Activated CD8-positive, alpha-beta memory T cell treated with anti-CD3 and anti-CD28 coated beads for 48 hours (primary cell): Measurements from ENCODE around the gene LIF.

ENCODE experiments used
- DNase-seq, 3 experiments: peaks; one replicate each; pipeline ENCODE4 v3.0.0-alpha.2; 2020; ENCODE audit warnings: low read depth in 2 of 3, low spot score in 2 of 3

Gene LIF

DNA sequence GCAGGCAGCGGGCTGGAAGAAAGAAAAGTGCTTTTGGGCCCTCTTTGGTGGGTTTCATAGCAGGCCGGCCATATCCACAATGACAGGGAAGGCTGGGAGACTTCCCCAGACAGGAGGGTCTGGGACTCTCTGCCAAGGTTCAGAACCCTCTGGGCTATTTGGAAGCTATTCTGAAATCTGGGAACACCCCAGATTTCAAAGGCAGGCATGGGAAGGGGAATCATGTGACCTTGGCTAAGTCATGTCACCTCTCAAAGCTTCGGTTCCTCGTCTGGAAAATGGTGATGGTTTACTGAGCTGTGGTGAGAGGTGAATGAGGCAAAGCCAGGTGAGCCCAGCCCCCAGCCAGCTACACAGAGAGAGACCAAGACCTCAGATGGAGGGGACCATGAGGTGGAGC lies 38.1 kb upstream of the LIF start:
- DNase-seq, result no peak

DNA sequence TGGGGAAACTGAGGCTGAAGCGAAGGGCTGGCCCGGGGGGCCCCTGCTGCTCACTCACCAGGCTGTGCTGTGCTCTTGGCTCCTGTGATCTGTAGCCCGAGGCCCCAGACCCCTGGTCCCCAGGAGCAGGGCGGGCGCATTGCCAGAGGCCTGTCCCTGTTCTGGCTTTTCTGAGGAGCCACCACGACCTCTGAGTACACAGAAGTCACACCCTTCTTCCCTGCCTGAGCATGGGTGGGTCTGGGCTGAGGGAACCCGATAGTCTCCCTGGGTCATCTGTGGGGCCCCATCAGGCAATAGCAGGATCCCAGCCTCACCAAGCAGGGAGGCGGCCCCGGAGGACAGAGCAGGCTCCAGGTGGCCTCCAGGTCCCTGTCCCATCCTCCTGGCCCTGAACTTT lies 37.6 kb upstream of the LIF start:
- DNase-seq, result no peak

DNA sequence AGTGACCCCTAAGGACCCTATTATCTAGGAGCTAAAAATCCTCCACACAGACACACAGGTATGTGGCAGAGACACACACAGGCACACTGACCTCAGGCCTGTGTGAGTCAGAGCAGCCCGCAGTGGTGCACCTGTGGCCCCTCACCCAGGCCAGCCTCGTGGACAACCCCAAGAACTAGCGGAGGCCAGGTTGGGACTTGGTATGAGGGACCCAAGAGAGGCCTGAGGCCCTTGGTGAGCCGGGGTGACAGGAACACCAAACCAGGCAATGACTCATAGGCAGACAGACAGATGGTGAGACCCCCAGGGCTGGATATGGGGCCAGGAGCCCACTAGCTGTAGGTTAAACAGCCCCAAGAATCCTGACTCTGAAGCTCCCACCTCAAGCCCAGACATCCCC lies 36.8 kb upstream of the LIF start:
- DNase-seq, result no peak

DNA sequence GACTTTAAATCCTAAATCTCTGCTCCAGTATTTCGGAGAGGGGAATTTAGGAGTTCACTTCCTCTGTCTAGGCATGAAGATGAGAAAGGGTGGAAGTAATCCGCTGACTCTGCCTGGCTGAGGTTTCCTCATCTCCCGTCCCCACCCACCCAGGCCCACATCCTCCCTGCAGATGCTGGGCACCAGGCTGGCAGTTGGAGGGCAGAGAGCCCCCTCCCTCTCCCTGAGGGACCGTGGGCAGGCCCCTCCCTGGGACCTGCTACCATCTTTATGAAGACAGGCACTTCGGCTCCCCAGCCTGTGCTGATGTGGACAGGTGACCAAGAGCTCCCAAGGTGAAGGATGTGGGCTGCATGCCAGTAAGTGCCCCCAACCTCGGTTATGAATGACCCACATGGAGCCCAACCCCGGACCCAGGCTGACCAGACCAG lies 36.1 kb upstream of the LIF start:
- DNase-seq, result no peak

- DNase-seq, result no peak
Observed at GRCh38 chr22:30280505-30280904, 33.9 kb upstream of the LIF start.

GRCh38 chr22:30279932-30280331 lies 33.4 kb upstream of the LIF start:
- DNase-seq, result no peak

- no peak for DNase-seq
Observed at GRCh38 chr22:30279046-30279788, 32.7 kb upstream of the LIF start.

DNA sequence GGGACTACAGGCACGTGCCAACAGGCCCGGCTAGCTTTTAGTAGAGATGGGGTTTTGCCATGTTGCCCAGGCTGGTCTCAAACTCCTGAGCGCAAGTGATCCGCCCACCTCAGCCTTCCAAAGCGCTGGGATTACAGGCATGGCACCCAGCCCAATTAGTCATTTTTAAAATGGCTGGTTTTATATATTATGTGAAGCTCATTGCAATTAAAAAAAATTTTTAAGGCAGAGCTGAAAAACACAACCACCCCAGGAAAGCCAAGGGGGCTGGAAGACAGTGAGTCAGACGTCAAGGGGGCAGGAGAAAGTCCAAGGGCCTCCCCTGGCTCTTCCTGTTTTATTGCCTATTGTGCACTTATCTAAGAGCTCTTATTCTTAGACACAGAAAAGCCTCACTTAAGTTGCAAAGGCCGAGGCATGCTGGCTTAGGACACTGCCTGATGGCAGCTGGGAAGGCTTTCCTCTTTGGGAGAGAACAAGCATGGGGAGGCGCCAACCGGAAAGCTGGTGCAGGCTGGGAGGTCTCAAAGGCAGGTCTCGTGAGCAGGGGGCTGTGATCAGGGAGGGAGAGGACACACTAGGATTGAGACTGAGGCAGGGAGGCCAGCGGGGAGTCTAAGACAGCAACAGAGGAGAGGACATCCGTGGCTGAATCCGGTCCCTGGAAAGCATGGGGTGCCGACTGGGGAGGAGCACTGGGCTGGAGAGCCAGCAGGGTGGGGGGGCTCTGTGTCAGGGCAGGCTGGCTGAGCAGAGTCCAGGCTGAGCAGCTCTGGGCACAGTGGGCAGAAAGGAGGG lies 31.2 kb upstream of the LIF start:
- DNase-seq, result no peak

- no peak for DNase-seq
Observed at GRCh38 chr22:30276039-30276438, 29.5 kb upstream of the LIF start.

DNA sequence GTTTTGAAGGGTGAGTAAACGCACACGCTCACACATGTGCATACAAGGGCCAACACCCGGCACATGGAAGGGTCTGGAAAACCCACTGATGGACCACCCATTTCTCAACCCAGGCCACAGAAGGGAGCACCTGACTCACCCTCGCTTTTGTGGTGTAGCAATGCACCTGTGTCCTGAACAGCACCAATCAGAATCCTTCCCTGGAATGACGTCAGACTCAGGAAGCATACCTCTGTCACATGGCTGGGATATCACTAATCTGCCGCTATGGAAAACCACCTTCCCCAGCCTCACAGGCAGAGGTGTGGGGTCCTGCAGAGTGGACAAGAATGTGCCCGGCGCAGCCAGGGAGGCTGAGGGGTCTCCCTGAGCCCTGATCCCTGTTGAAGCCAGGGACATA lies 29.1 kb upstream of the LIF start:
- no peak for DNase-seq

- no peak for DNase-seq
Observed at GRCh38 chr22:30274437-30274812, 27.9 kb upstream of the LIF start.

DNA sequence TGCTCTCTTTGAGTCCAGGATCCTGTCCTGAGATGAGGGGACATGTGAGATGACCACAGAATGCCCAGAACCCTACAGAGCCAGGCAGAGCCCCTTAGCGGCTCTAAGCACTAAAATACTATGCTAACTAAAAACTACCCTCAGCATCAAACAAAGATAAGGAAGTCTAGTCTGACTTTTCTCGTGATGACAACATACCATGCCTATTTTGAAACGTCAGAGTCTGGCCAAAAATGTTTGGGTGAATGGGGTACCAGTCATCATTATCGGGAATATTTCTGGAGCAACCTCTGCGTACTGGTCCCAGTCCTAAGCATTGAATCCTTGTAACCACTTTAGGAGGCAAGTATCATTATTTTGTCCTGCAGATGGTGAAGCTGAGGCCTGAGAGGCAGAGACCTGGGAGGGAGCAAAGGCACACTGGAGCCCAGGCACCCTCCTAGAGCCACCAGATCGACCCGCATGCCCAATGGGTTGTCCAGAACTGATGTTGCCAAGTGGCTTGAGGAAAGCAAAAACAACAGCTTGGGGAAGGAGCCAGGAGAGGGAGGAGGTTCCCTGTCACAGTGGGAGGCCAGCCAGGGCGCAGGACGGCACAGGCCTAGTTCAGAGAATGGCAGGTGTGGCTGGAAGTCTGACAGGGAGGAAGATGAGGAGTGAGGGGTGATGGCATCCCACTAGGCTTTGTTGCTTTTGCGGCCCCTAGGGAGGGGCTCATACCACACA lies 27.3 kb upstream of the LIF start:
- DNase-seq, result no peak

DNA sequence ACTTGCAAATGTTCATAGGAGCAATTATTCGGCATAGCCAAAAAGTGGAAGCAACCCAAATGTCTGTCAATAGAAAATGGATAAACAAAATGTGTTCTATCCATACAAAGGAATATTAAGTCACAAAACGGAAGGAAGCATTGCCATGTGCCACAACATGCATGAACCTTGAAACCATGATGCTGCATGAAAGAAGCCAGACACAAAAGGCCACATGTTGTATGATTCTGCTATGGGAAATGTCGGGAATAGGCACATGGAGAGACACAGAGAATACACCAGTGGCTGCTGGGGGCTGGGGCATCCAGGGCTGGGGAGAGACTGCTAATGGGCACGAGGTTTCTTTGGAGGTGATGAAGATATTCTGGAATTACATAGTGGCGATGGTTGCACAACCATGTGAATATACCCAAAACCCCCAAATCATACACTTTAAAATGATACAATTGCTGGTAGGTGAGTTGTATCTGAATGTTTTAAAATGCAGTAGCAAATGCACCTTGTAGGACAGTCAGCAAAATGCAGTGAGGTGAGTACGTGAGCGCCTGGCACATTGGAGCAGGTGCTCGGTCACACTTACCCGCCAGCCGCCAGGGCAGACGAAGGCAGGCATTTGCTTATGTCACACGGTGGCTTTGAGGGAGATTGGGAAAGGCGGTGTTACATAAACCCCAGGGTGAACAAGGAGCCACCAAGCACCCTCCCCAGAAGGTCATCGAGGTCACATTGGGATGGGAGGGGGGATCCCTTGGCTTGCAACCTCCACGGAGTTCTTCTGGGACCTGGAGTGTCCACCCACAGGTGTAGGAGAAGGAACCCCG lies 26.4 kb upstream of the LIF start:
- no peak for DNase-seq

- DNase-seq, result no peak
Observed at GRCh38 chr22:30270832-30271231, 24.3 kb upstream of the LIF start.

GRCh38 chr22:30268331-30268730 lies 21.8 kb upstream of the LIF start:
- no peak for DNase-seq

- no peak for DNase-seq
Observed at GRCh38 chr22:30267382-30268302, 21.1 kb upstream of the LIF start.

- peak in 1 of 3 experiments; percentile 73 for DNase-seq
Observed at GRCh38 chr22:30266445-30267381, 20.2 kb upstream of the LIF start, which contains the start of gene OSM. Gene OSM, minus strand, starts transcription at chr22:30266851. Its CDS starts 52 bp downstream, at chr22:30266799.

GRCh38 chr22:30265823-30266444 lies 19.4 kb upstream of the LIF start:
- DNase-seq, result peak in 2 of 3 experiments; percentile 65 to 76
